Lower lobe of right lung (tissue), 2 donors: Measurements from ENCODE around the gene PRKN. TPM values are rescaled to one million over a fixed set of nuclear protein-coding genes. Genes with fewer than 3 reads are reported as not detected.

Experiments
- ATAC-seq, 2 donors: fragments of 200-7000 bp; cut with Tn5 transposase; one replicate each; pipeline ENCODE4 v1.9.1; 2020 to 2022; ENCODE audit warnings: mild to moderate bottlenecking in 2 of 2, moderate library complexity in 2 of 2
- DNase-seq: peaks from one replicate; pipeline ENCODE4 v3.0.0-alpha.2; 2020
- H3K27ac ChIP-seq: fragments of 200-600 bp; one replicate; pipeline ENCODE4 v1.8.0; 2022
- H3K27me3 ChIP-seq: fragments of 200-600 bp; one replicate; pipeline ENCODE4 v1.8.0; 2022; ENCODE audit warnings: low read depth
- H3K36me3 ChIP-seq: fragments of 200-600 bp; one replicate; pipeline ENCODE4 v1.8.0; 2022; ENCODE audit warnings: mild to moderate bottlenecking
- H3K4me1 ChIP-seq: fragments of 200-600 bp; one replicate; pipeline ENCODE4 v1.8.0; 2022
- H3K4me3 ChIP-seq: fragments of 200-600 bp; one replicate; pipeline ENCODE4 v1.8.0; 2022; ENCODE audit warnings: mild to moderate bottlenecking
- H3K9me3 ChIP-seq: fragments of 200-600 bp; one replicate; pipeline ENCODE4 v1.8.0; 2022
- intact Hi-C: fragments of 100-400 bp; cut with DNase I; formaldehyde crosslinking; loops from one replicate; pipeline ENCODE4 v1.11.0; 2022
- total RNA-seq: library from RNA; stranded (reverse); fragmentation: NEBNext Ultra II Directional; extraction: Animal tissue kit (Norgen Biotek cat#: 25700); gene quantifications from one replicate; pipeline ENCODE4 v1.2.1, GENCODE V29; 2021
- TF ChIP-seq, protein P1 (sequence below): fragments of 200-600 bp; IDR thresholded peaks from one replicate; pipeline ENCODE4 v1.8.0; 2022; ENCODE audit warnings: antibody characterized with exemption, mild to moderate bottlenecking
- donor health status: DM: no; HTN: yes; CAD: no; lungs with severe emphysema.

PRKN gene
- total RNA-seq, 1 donor from 2014 or later: 6.1 TPM

DNA sequence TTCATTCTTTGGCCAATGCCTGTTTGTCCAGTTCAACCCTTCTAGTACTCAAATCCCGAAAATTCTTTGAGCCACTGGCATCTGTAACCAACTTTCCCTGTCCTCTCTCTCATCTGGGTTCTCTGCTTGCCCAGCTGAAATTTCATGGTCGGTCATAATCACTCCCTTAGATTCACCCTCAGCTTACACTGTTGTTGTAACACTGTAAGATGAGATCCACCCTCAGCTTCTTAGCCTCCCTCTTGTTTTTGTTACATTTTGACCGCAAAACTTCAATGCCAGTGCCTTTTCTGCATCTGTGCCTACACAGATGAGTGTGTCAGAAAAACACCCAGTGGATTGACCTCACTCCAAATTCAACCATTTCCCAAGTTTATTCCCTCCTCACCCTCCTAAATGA is 1162.6 kb downstream of the PRKN start:
- intact Hi-C loops: no loop called here
- no peak for ATAC-seq
- no peak overlapping the region for H3K27ac ChIP-seq
- no peak for DNase-seq
- no peaks in the 10 kb centered on the region for H3K36me3 ChIP-seq
- H3K4me3 ChIP-seq: no peak overlapping the region
- no peaks in the 10 kb centered on the region for H3K9me3 ChIP-seq
- no peaks in the 10 kb centered on the region for H3K27me3 ChIP-seq
- no peaks in the 10 kb centered on the region for H3K4me1 ChIP-seq
- TF ChIP-seq, protein P1, sequence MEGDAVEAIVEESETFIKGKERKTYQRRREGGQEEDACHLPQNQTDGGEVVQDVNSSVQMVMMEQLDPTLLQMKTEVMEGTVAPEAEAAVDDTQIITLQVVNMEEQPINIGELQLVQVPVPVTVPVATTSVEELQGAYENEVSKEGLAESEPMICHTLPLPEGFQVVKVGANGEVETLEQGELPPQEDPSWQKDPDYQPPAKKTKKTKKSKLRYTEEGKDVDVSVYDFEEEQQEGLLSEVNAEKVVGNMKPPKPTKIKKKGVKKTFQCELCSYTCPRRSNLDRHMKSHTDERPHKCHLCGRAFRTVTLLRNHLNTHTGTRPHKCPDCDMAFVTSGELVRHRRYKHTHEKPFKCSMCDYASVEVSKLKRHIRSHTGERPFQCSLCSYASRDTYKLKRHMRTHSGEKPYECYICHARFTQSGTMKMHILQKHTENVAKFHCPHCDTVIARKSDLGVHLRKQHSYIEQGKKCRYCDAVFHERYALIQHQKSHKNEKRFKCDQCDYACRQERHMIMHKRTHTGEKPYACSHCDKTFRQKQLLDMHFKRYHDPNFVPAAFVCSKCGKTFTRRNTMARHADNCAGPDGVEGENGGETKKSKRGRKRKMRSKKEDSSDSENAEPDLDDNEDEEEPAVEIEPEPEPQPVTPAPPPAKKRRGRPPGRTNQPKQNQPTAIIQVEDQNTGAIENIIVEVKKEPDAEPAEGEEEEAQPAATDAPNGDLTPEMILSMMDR: no peak

DNA sequence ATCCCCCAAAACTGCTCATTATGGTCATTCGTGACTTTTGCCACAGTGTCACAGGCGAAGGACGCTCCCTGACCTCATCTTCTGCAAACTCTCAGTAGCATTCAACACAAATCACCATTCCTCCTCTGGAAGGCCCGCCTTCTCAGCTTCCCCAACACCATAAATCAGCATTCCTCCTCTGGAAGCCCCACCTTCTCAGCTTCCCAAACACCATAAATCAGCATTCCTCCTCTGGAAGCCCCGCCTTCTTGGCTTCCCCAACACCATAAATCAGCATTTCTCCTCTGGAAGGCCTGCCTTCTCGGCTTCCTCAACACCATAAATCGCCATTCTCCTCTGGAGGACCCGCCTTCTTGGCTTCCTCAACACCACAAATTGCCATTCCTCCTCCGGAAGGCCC is 1165.7 kb downstream of the PRKN start:
- no peaks in the 10 kb centered on the region for H3K27me3 ChIP-seq
- H3K36me3 ChIP-seq: no peaks in the 10 kb centered on the region
- TF ChIP-seq, protein P1: no peak
- no peak for ATAC-seq
- no peaks in the 10 kb centered on the region for H3K9me3 ChIP-seq
- no peaks in the 10 kb centered on the region for H3K4me1 ChIP-seq
- no peak for DNase-seq
- no peak overlapping the region for H3K4me3 ChIP-seq
- H3K27ac ChIP-seq: no peak overlapping the region
- intact Hi-C loops: no loop called here

DNA sequence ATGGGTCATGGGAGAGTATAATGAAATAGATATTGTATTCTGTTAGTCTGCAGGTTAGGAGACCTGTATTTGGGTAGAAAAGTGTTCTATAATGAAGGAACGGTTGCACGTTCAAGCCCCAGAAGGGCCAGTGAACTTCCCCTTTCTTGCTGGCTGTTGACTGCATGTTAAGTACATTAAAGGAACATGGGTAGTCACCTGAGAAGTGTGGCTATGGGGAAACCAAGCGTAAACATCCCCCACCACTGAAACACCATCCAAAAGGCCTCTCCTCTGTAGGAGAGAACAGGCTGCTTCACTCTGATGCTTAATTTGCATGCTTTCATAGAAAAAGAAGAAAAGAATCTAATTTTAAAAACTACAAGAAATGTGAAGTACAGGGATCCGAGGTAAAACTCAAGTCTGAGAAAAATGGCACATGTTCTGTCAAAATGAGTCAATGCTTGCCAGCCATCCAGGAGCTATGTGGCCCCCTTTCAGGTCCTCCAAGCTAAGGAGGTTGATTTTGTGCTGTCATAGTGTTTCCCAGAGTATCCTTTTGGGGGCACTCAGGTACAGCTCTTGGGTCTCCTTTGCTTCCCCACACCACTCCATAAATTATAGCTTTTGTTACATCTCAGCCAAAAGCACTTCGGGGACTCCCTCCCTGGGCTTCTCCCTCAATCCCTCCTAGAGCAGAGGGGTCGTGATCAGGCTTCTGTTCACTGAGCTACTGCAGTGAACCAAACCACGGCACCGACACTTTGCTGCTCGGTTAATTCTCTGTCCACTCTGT is 1170.0 kb downstream of the PRKN start:
- Histone ChIP-seq H3K4me3 (no peak overlapping the region), H3K27ac (no peak overlapping the region), H3K36me3 (no peaks in the 10 kb centered on the region), H3K4me1 (no peaks in the 10 kb centered on the region), H3K9me3 (peaks cover 10% of the 10 kb centered on the region), H3K27me3 (no peaks in the 10 kb centered on the region)
- no peak for DNase-seq
- ATAC-seq: no peak
- TF ChIP-seq, protein P1: no peak
- intact Hi-C loops: no loop called here

DNA sequence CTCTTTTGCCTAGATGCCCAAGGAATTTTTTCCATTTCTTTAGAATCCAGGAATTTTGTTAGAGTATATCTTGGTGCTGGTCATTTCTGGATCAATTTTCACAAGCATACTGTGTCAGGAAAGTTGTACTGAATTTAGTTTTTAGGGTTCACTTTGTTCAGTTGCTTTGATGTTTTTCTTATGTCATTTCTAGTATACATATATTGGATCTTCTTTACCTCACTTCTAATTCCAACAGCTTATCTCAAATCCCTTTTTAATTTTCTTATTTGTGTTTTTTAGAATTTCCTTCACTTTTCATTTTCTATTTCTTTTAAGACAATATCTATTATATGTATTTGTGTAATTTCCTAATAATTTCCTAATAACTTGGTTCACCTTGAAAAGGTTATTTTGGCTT is 1172.7 kb downstream of the PRKN start:
- TF ChIP-seq, protein P1: no peak
- H3K36me3 ChIP-seq: no peaks in the 10 kb centered on the region
- no peak overlapping the region for H3K4me3 ChIP-seq
- DNase-seq (no peak), ATAC-seq (no peak)
- no peaks in the 10 kb centered on the region for H3K4me1 ChIP-seq
- intact Hi-C loops: no loop called here
- no peak overlapping the region for H3K27ac ChIP-seq
- H3K27me3 ChIP-seq: no peaks in the 10 kb centered on the region
- peaks cover 10% of the 10 kb centered on the region for H3K9me3 ChIP-seq

- Histone ChIP-seq H3K4me3 (no peak overlapping the region), H3K27me3 (no peaks in the 10 kb centered on the region), H3K27ac (no peak overlapping the region), H3K9me3 (peaks cover 5% of the 10 kb centered on the region), H3K4me1 (no peaks in the 10 kb centered on the region), H3K36me3 (no peaks in the 10 kb centered on the region)
- ATAC-seq: no peak
- intact Hi-C loops: no loop called here
- TF ChIP-seq, protein P1: no peak
- DNase-seq: no peak
Observed at GRCh38 chr6:161549977-161550655, 1177.5 kb downstream of the PRKN start.
